ENCODE results near the gene HMCN2.
A peak's percentile ranks its signal among the peaks of the same experiment; 100 is the strongest.
"Not testable (repeated sequence)": the region's sequence is repeated elsewhere in the genome, so short reads cannot be mapped to it uniquely, and the experiment has no call there.

The HMCN2 gene

GRCh38 chr9:130237763-130238524 is 27.6 kb upstream of the HMCN2 start:
- no peak overlapping the region for H3K4me3 ChIP-seq (ENCODE audit: low read length)
- DNase-seq (ENCODE audit: low read depth, low spot score): no peak

- no peak for DNase-seq (ENCODE audit: low read depth, low spot score)
- H3K4me3 ChIP-seq (ENCODE audit: low read length): no peak overlapping the region
Observed at GRCh38 chr9:130239363-130239695, 26.2 kb upstream of the HMCN2 start.

- no peak overlapping the region for H3K4me3 ChIP-seq (ENCODE audit: low read length)
- no peak for DNase-seq (ENCODE audit: low read depth, low spot score)
Observed at GRCh38 chr9:130239741-130240241, 25.8 kb upstream of the HMCN2 start.

- DNase-seq (ENCODE audit: low read depth, low spot score): peak; percentile 69
- no peak overlapping the region for H3K4me3 ChIP-seq (ENCODE audit: low read length)
Observed at GRCh38 chr9:130240410-130241197, 25.0 kb upstream of the HMCN2 start.

- H3K4me3 ChIP-seq (ENCODE audit: low read length): no peak overlapping the region
- DNase-seq (ENCODE audit: low read depth, low spot score): no peak
Observed at GRCh38 chr9:130241198-130241535, 24.4 kb upstream of the HMCN2 start.

GRCh38 chr9:130242270-130243014 is 23.1 kb upstream of the HMCN2 start:
- no peak for DNase-seq (ENCODE audit: low read depth, low spot score)

GRCh38 chr9:130243015-130243881 is 22.3 kb upstream of the HMCN2 start:
- H3K4me3 ChIP-seq (ENCODE audit: low read length): no peak overlapping the region
- peak; percentile 55 for DNase-seq (ENCODE audit: low read depth, low spot score)

More at GRCh38 chr9:130242270-130243014, 23.1 kb upstream of the HMCN2 start:
- H3K4me3 ChIP-seq (ENCODE audit: low read length): no peak overlapping the region

- DNase-seq (ENCODE audit: low read depth, low spot score): no peak
- no peak overlapping the region for H3K4me3 ChIP-seq (ENCODE audit: low read length)
Observed at GRCh38 chr9:130243882-130244170, 21.7 kb upstream of the HMCN2 start.

- H3K4me3 ChIP-seq (ENCODE audit: low read length): no peak overlapping the region
- no peak for DNase-seq (ENCODE audit: low read depth, low spot score)
Observed at GRCh38 chr9:130244548-130245165, 20.9 kb upstream of the HMCN2 start.

- no peak overlapping the region for H3K4me3 ChIP-seq (ENCODE audit: low read length)
- DNase-seq (ENCODE audit: low read depth, low spot score): no peak
Observed at GRCh38 chr9:130245474-130245873, 20.1 kb upstream of the HMCN2 start.

GRCh38 chr9:130246126-130246525 is 19.4 kb upstream of the HMCN2 start:
- H3K4me3 ChIP-seq (ENCODE audit: low read length): no peak overlapping the region
- no peak for DNase-seq (ENCODE audit: low read depth, low spot score)

GRCh38 chr9:130254747-130255630 is 10.6 kb upstream of the HMCN2 start:
- no peak overlapping the region for H3K4me3 ChIP-seq (ENCODE audit: low read length)

GRCh38 chr9:130255631-130256134 is 9.9 kb upstream of the HMCN2 start:
- DNase-seq (ENCODE audit: low read depth, low spot score): no peak
- no peak overlapping the region for H3K4me3 ChIP-seq (ENCODE audit: low read length)

More at GRCh38 chr9:130254747-130255630, 10.6 kb upstream of the HMCN2 start:
- no peak for DNase-seq (ENCODE audit: low read depth, low spot score)

- H3K4me3 ChIP-seq (ENCODE audit: low read length): no peak overlapping the region
- no peak for DNase-seq (ENCODE audit: low read depth, low spot score)
Observed at GRCh38 chr9:130256644-130257043, 8.9 kb upstream of the HMCN2 start.

- not testable (repeated sequence) for DNase-seq (ENCODE audit: low read depth, low spot score); H3K4me3 ChIP-seq (ENCODE audit: low read length)
Observed at GRCh38 chr9:130258137-130258536, 7.4 kb upstream of the HMCN2 start.

- DNase-seq (ENCODE audit: low read depth, low spot score): no peak
- H3K4me3 ChIP-seq (ENCODE audit: low read length): no peak overlapping the region
Observed at GRCh38 chr9:130259044-130259443, 6.5 kb upstream of the HMCN2 start.

Measured in Jurkat, Clone E6-1 (cell line).